ENCODE measurements around the gene WIPF3. TPM values are rescaled to one million over a fixed set of nuclear protein-coding genes. Genes with fewer than 3 reads are reported as not detected.

WIPF3 gene
- total RNA-seq, 2 donors from 2014 or later, result 3.0 to 85.9 TPM

GRCh38 chr7:29808075-29808801 is 1.9 kb downstream of the WIPF3 start:
- Histone ChIP-seq H3K4me3 (no peak overlapping the region), H3K4me1 (replicated peaks) (no peaks in the 10 kb centered on the region), H3K9me3 (no peaks in the 10 kb centered on the region), H3K36me3 (no peaks in the 10 kb centered on the region), H3K27me3 (replicated peaks; ENCODE audit: insufficient read depth) (no peaks in the 10 kb centered on the region), H3K27ac (no peak overlapping the region)
- no peak for DNase-seq (ENCODE audit: low spot score)
- intact Hi-C loops (cut with DNase I), result no loop called here
- WGBS, result 83% methylated on average over 7 of the region's 7 CpGs
- TF ChIP-seq POLR2AphosphoS5 (IDR thresholded peaks at IDR 0.05) (no peak), CTCF (IDR thresholded peaks at IDR 0.05) (no peak), POLR2A (IDR thresholded peaks at IDR 0.05) (no peak)

GRCh38 chr7:29809533-29810155 is 3.3 kb downstream of the WIPF3 start:
- WGBS, result 56% methylated on average over 11 of the region's 11 CpGs
- intact Hi-C loops (cut with DNase I), result no loop called here
- Histone ChIP-seq H3K4me1 (replicated peaks) (no peaks in the 10 kb centered on the region), H3K4me3 (no peak overlapping the region), H3K27me3 (replicated peaks; ENCODE audit: insufficient read depth) (no peaks in the 10 kb centered on the region), H3K36me3 (no peaks in the 10 kb centered on the region), H3K9me3 (no peaks in the 10 kb centered on the region), H3K27ac (no peak overlapping the region)
- DNase-seq (ENCODE audit: low spot score), result no peak
- TF ChIP-seq POLR2AphosphoS5 (IDR thresholded peaks at IDR 0.05) (no peak), CTCF (IDR thresholded peaks at IDR 0.05) (no peak), POLR2A (IDR thresholded peaks at IDR 0.05) (no peak)

- DNase-seq (ENCODE audit: low spot score), result no peak
- H3K36me3 ChIP-seq, result no peaks in the 10 kb centered on the region
- H3K9me3 ChIP-seq, result no peaks in the 10 kb centered on the region
- H3K4me3 ChIP-seq, result no peak overlapping the region
- H3K4me1 ChIP-seq (replicated peaks), result no peaks in the 10 kb centered on the region
- TF ChIP-seq POLR2A (IDR thresholded peaks at IDR 0.05), result no peak
- TF ChIP-seq CTCF (IDR thresholded peaks at IDR 0.05), result no peak
- no peak for TF ChIP-seq POLR2AphosphoS5 (IDR thresholded peaks at IDR 0.05)
- H3K27ac ChIP-seq, result no peak overlapping the region
- no peaks in the 10 kb centered on the region for H3K27me3 ChIP-seq (replicated peaks; ENCODE audit: insufficient read depth)
- intact Hi-C loops (cut with DNase I), result no loop called here
Observed at GRCh38 chr7:29810297-29810696, 4.0 kb downstream of the WIPF3 start.

- Histone ChIP-seq H3K4me3 (no peak overlapping the region), H3K9me3 (no peaks in the 10 kb centered on the region), H3K36me3 (no peaks in the 10 kb centered on the region), H3K4me1 (replicated peaks) (no peaks in the 10 kb centered on the region), H3K27me3 (replicated peaks; ENCODE audit: insufficient read depth) (no peaks in the 10 kb centered on the region), H3K27ac (no peak overlapping the region)
- TF ChIP-seq POLR2A (IDR thresholded peaks at IDR 0.05) (no peak), CTCF (IDR thresholded peaks at IDR 0.05) (no peak), POLR2AphosphoS5 (IDR thresholded peaks at IDR 0.05) (no peak)
- DNase-seq (ENCODE audit: low spot score), result no peak
- intact Hi-C loops (cut with DNase I), result no loop called here
- WGBS, result 69% methylated on average over 5 of the region's 5 CpGs
Observed at GRCh38 chr7:29810813-29811482, 4.6 kb downstream of the WIPF3 start.
